ENCODE measurements around the gene CRELD2. TPM values are rescaled to one million over a fixed set of nuclear protein-coding genes. Genes with fewer than 3 reads are reported as not detected.

The CRELD2 gene
- total and polyA plus RNA-seq, 2 of the 13 experiments (the other 11 are each of a cell fraction or from before 2014, with no cell fraction given): 17.2 to 44.7 TPM

DNA sequence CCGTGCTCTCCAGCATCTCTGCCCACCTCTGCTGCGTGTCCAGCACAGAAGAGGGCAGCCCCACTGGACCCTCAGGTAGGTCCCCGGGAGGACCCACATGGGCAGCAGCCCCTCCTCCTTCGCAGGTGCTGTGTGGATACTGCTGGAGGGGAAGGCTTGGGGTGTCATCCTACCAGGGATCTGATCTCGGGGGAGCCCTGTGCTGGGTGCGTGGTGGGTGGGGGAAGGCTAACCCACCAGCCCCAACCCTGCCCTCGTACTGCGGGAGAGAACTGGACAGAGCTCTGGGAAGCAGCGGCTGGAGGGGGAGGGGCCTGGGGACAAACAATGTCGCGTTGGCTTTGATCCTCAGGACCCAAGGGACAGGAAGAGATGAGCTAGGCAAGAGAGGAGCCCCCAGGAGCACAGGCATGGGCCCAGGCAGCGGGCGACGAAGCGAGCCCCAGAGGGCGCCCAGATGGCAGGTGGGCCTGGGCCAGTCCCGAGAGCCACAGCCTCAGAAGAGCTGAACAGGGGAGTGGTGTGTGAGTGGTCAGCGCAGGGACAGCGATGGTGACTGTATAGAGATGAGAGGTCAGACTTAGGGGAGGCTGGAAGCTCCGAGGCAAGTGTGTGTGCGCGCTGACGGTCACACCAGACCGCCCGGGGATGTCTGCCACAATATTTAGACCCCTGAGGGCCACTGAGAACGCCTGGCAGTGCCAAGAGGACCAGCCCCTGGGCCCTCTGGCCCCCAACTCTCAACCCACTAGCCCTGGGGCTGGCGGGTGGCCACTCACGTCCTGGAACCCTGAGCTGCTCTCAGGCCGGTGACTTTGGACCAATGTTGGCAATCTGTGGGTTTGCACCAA is 40.7 kb downstream of the CRELD2 start (continued):
- TF ChIP-seq TBX2 (CRISPR knock-in tag; IDR thresholded peaks at IDR 0.05; ENCODE audit: borderline replicate concordance) (peak; percentile 55; the same call in 1 of the 2 replicates), ZNF773 (CRISPR knock-in tag; IDR thresholded peaks at IDR 0.05; ENCODE audit: borderline replicate concordance) (no peak), PHF21A (CRISPR knock-in tag; IDR thresholded peaks at IDR 0.05) (peak; percentile 84), SP1 (IDR thresholded peaks at IDR 0.05) (no peak), SP1 (CRISPR knock-in tag; IDR thresholded peaks at IDR 0.05) (no peak; the same call in 1 of the 2 replicates), ZEB1 (IDR thresholded peaks at IDR 0.05; ENCODE audit: insufficient replicate concordance, low read depth) (no peak), ZBTB21 (CRISPR knock-in tag; IDR thresholded peaks at IDR 0.05) (no peak), ARHGAP35 (CRISPR knock-in tag; IDR thresholded peaks at IDR 0.05; ENCODE audit: borderline replicate concordance) (no peak; the same call in 1 of the 2 replicates), NR2F1 (CRISPR knock-in tag; IDR thresholded peaks at IDR 0.05) (no peak), AKAP8 (CRISPR knock-in tag; IDR thresholded peaks at IDR 0.05) (peak; percentile 78; the same call in 1 of the 2 replicates), MYNN (CRISPR knock-in tag; IDR thresholded peaks at IDR 0.05; ENCODE audit: low read depth) (no peak), MAZ (IDR thresholded peaks at IDR 0.05; ENCODE audit: borderline replicate concordance, low read depth, low read length) (peak; percentile 77; the same call in 1 of the 2 replicates), MAZ (CRISPR knock-in tag; IDR thresholded peaks at IDR 0.05; ENCODE audit: low read depth) (peak; percentile 44)
- TF ChIP-seq, protein P1, sequence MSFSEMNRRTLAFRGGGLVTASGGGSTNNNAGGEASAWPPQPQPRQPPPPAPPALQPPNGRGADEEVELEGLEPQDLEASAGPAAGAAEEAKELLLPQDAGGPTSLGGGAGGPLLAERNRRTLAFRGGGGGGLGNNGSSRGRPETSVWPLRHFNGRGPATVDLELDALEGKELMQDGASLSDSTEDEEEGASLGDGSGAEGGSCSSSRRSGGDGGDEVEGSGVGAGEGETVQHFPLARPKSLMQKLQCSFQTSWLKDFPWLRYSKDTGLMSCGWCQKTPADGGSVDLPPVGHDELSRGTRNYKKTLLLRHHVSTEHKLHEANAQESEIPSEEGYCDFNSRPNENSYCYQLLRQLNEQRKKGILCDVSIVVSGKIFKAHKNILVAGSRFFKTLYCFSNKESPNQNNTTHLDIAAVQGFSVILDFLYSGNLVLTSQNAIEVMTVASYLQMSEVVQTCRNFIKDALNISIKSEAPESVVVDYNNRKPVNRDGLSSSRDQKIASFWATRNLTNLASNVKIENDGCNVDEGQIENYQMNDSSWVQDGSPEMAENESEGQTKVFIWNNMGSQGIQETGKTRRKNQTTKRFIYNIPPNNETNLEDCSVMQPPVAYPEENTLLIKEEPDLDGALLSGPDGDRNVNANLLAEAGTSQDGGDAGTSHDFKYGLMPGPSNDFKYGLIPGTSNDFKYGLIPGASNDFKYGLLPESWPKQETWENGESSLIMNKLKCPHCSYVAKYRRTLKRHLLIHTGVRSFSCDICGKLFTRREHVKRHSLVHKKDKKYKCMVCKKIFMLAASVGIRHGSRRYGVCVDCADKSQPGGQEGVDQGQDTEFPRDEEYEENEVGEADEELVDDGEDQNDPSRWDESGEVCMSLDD (CRISPR knock-in tag; IDR thresholded peaks at IDR 0.05; ENCODE audit: borderline replicate concordance): no peak
- TF ChIP-seq, protein P2, sequence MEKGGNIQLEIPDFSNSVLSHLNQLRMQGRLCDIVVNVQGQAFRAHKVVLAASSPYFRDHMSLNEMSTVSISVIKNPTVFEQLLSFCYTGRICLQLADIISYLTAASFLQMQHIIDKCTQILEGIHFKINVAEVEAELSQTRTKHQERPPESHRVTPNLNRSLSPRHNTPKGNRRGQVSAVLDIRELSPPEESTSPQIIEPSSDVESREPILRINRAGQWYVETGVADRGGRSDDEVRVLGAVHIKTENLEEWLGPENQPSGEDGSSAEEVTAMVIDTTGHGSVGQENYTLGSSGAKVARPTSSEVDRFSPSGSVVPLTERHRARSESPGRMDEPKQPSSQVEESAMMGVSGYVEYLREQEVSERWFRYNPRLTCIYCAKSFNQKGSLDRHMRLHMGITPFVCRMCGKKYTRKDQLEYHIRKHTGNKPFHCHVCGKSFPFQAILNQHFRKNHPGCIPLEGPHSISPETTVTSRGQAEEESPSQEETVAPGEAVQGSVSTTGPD (CRISPR knock-in tag; IDR thresholded peaks at IDR 0.05): no peak

All from HepG2 (cell line).